ENCODE results near the gene ADGRL3. TPM values are rescaled to one million over a fixed set of nuclear protein-coding genes. Genes with fewer than 3 reads are reported as not detected.

ADGRL3 gene
- total and polyA plus RNA-seq, 9 donors = 0.88 to 9.5 (median 2.5) TPM

DNA sequence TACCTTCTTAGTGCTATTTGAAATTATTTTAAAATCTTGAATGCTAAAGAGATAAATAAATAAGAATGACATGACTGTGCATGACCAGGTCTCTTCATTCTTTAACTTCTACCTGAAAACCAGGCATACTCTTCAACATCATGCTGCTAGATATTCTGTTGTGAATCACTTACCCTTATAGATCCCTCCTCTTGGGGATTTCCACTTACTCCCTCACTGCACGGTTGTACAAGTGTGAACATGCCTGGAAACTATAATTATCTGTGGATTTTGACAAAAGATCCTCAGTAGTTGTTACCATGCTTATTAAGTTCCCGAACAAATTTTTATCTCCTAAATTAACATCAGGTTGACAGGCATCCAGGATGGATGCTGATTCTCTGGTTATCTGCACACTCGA is 54.3 kb downstream of the ADGRL3 start:
- Histone ChIP-seq H3K27ac (no peak overlapping the region), H3K27me3 (no peaks in the 10 kb centered on the region), H3K36me3 (no peaks in the 10 kb centered on the region), H3K4me3 (no peak overlapping the region), H3K4me1 (ENCODE audit: insufficient read depth) (no peaks in the 10 kb centered on the region), H3K9me3 (no peaks in the 10 kb centered on the region)
- TF ChIP-seq, protein P1, sequence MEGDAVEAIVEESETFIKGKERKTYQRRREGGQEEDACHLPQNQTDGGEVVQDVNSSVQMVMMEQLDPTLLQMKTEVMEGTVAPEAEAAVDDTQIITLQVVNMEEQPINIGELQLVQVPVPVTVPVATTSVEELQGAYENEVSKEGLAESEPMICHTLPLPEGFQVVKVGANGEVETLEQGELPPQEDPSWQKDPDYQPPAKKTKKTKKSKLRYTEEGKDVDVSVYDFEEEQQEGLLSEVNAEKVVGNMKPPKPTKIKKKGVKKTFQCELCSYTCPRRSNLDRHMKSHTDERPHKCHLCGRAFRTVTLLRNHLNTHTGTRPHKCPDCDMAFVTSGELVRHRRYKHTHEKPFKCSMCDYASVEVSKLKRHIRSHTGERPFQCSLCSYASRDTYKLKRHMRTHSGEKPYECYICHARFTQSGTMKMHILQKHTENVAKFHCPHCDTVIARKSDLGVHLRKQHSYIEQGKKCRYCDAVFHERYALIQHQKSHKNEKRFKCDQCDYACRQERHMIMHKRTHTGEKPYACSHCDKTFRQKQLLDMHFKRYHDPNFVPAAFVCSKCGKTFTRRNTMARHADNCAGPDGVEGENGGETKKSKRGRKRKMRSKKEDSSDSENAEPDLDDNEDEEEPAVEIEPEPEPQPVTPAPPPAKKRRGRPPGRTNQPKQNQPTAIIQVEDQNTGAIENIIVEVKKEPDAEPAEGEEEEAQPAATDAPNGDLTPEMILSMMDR (IDR thresholded peaks at IDR 0.05) = no peak
- TF ChIP-seq EP300 (IDR thresholded peaks at IDR 0.05) = no peak
- no peak for TF ChIP-seq POLR2A (IDR thresholded peaks at IDR 0.05)
- intact Hi-C loops (cut with DNase I) = no loop called here
- DNase-seq = no peak
- WGBS, 3 donors = 56 to 71% (median 64%) methylated on average over 3 of the region's 3 CpGs

DNA sequence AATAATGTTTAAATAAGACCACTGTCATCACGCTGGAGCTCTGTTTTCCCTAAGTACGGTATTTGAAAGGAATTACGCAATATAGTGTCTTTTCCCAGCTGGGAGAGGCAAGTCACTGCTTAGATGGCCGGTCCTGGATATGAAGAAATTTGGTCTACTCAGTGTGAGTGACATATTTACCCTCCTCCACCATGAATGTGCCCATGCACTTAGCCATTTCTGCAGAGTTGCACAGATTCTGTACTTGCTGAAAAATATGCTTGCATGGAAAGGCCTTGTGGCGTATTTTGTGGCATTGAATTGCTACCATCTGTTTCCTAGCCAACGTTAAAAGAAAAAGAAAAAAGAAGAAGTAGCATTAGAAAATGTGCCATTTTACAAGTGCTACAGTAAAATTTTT is 73.1 kb downstream of the ADGRL3 start:
- 62 to 70% (median 66%) methylated on average over 6 of the region's 6 CpGs for WGBS, 3 donors
- Histone ChIP-seq H3K4me3 (no peak overlapping the region), H3K27me3 (no peaks in the 10 kb centered on the region), H3K36me3 (no peaks in the 10 kb centered on the region), H3K9me3 (no peaks in the 10 kb centered on the region), H3K27ac (no peak overlapping the region), H3K4me1 (ENCODE audit: insufficient read depth) (no peaks in the 10 kb centered on the region)
- intact Hi-C loops (cut with DNase I) = no loop called here
- no peak for DNase-seq
- TF ChIP-seq EP300 (IDR thresholded peaks at IDR 0.05) = no peak
- TF ChIP-seq, protein P1 (IDR thresholded peaks at IDR 0.05) = no peak
- TF ChIP-seq POLR2A (IDR thresholded peaks at IDR 0.05) = no peak

- 63 to 80% (median 71%) methylated on average over 1 of the region's 1 CpG for WGBS, 3 donors
- DNase-seq = no peak
- Histone ChIP-seq H3K4me3 (no peak overlapping the region), H3K27ac (no peak overlapping the region), H3K4me1 (ENCODE audit: insufficient read depth) (no peaks in the 10 kb centered on the region), H3K36me3 (no peaks in the 10 kb centered on the region), H3K27me3 (no peaks in the 10 kb centered on the region), H3K9me3 (no peaks in the 10 kb centered on the region)
- intact Hi-C loops (cut with DNase I) = no loop called here
- TF ChIP-seq POLR2A (IDR thresholded peaks at IDR 0.05) (no peak), EP300 (IDR thresholded peaks at IDR 0.05) (no peak)
- TF ChIP-seq, protein P1 (IDR thresholded peaks at IDR 0.05) = no peak
These were observed 74.2 kb downstream of the ADGRL3 start for GRCh38 chr4:61274286-61274685.

- Histone ChIP-seq H3K4me1 (ENCODE audit: insufficient read depth) (no peaks in the 10 kb centered on the region), H3K36me3 (no peaks in the 10 kb centered on the region), H3K27me3 (no peaks in the 10 kb centered on the region), H3K4me3 (no peak overlapping the region), H3K27ac (no peak overlapping the region), H3K9me3 (no peaks in the 10 kb centered on the region)
- no peak for DNase-seq
- TF ChIP-seq POLR2A (IDR thresholded peaks at IDR 0.05) (no peak), EP300 (IDR thresholded peaks at IDR 0.05) (no peak)
- TF ChIP-seq, protein P1 (IDR thresholded peaks at IDR 0.05) = no peak
- 49 to 60% (median 57%) methylated on average over 2 of the region's 2 CpGs for WGBS, 3 donors
- intact Hi-C loops (cut with DNase I) = no loop called here
These were observed 75.1 kb downstream of the ADGRL3 start for GRCh38 chr4:61275241-61275640.

DNA sequence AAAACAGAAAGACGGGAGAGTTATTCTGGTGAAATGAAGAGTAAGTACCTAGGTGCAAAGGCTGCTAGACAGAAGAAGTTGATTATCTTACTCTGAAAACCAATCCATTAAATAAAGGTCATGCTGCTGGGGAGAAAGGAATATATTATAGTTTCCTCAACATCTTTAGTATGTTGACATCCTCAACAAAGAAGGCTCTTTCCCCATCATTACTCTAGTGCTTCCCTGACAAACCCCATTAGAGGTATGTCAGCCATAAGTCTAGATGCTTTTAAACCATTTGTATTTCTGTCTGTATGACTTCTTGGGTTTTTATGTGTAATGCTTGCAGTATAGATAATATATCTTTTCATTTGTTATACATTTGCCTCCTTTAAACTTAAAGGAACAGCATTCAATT is 75.9 kb downstream of the ADGRL3 start:
- H3K27ac ChIP-seq = no peak overlapping the region
- 70 to 89% (median 84%) methylated on average over 1 of the region's 1 CpG for WGBS, 3 donors
- no peak for DNase-seq
- H3K36me3 ChIP-seq = no peaks in the 10 kb centered on the region
- intact Hi-C loops (cut with DNase I) = no loop called here
- H3K4me3 ChIP-seq = no peak overlapping the region
- TF ChIP-seq POLR2A (IDR thresholded peaks at IDR 0.05) = no peak
- TF ChIP-seq, protein P1 (IDR thresholded peaks at IDR 0.05) = no peak
- no peak for TF ChIP-seq EP300 (IDR thresholded peaks at IDR 0.05)
- H3K27me3 ChIP-seq = no peaks in the 10 kb centered on the region
- H3K9me3 ChIP-seq = no peaks in the 10 kb centered on the region
- H3K4me1 ChIP-seq (ENCODE audit: insufficient read depth) = no peaks in the 10 kb centered on the region
